Mucosa of descending colon (tissue), 3 donors: ENCODE results near the gene TECPR2. TPM values are rescaled to one million over a fixed set of nuclear protein-coding genes. Genes with fewer than 3 reads are reported as not detected.

ENCODE experiments used
- ATAC-seq: fragments of 200-7000 bp; cut with Tn5 transposase; one replicate; pipeline ENCODE4 v1.9.1; 2020; ENCODE audit warnings: mild to moderate bottlenecking, moderate library complexity
- DNase-seq, 3 donors: peaks; one replicate each; pipeline ENCODE4 v3.0.0-alpha.2; 2020
- H3K36me3 ChIP-seq: fragments of 200-600 bp; one replicate; pipeline ENCODE4 v1.8.0; 2021; ENCODE audit warnings: low read depth, mild to moderate bottlenecking
- H3K4me1 ChIP-seq: fragments of 200-600 bp; one replicate; pipeline ENCODE4 v1.8.0; 2021; ENCODE audit warnings: low read depth, mild to moderate bottlenecking
- H3K4me3 ChIP-seq: fragments of 200-600 bp; one replicate; pipeline ENCODE4 v1.8.0; 2021; ENCODE audit warnings: mild to moderate bottlenecking
- H3K9me3 ChIP-seq: fragments of 200-600 bp; one replicate; pipeline ENCODE4 v1.8.0; 2021; ENCODE audit warnings: mild to moderate bottlenecking
- CTCF ChIP-seq: fragments of 200-600 bp; IDR thresholded peaks from one replicate; pipeline ENCODE4 v1.8.0; 2022; ENCODE audit warnings: antibody characterized with exemption, mild to moderate bottlenecking
- intact Hi-C, 2 donors: fragments of 100-400 bp; cut with DNase I in 1 of 2; cut with micrococcal nuclease in 1 of 2; formaldehyde crosslinking; loops; one replicate each; pipeline versions ENCODE4 v1.11.0 to v1.11.1; 2022; cut with DNase I, micrococcal nuclease
- total RNA-seq, 3 donors: library from RNA; stranded (reverse); fragmentation: NEBNext Ultra II Directional in 2 of 3; extraction: Animal tissue kit (Norgen Biotek cat#: 25700) in 2 of 3; gene quantifications; one replicate each; pipeline versions ENCODE4 v1.2.1 to v1.2.4, GENCODE V29; 2021 to 2023
- donor health status: DM: no; HTN: no; CAD: no; lungs with moderate emphysema.
- donor health status: DM: no; HTN: no; CAD: no.
- donor health status: DM: no; HTN: yes; CAD: no.

Gene TECPR2
- total RNA-seq, 3 donors from 2014 or later, result 11.2 to 33.5 (median 21.2) TPM

GRCh38 chr14:102525219-102525928 lies 162.6 kb downstream of the TECPR2 start:
- ATAC-seq, result peak; percentile 35
- intact Hi-C loops, result no loop called here
- peak; percentile 57 to 65 (median 61) for DNase-seq
- no peak for TF ChIP-seq CTCF
- Histone ChIP-seq H3K4me1 (peaks cover 16% of the 10 kb centered on the region), H3K36me3 (no peaks in the 10 kb centered on the region), H3K4me3 (peak overlapping the region; percentile 7), H3K9me3 (no peaks in the 10 kb centered on the region)

- ATAC-seq (no peak), DNase-seq (no peak)
- peaks cover 21% of the 10 kb centered on the region for H3K4me1 ChIP-seq
- H3K36me3 ChIP-seq, result no peaks in the 10 kb centered on the region
- H3K4me3 ChIP-seq, result no peak overlapping the region
- intact Hi-C loops, result no loop called here
- H3K9me3 ChIP-seq, result no peaks in the 10 kb centered on the region
- no peak for TF ChIP-seq CTCF
Observed at GRCh38 chr14:102525929-102526497, 163.3 kb downstream of the TECPR2 start.

GRCh38 chr14:102528431-102529170 lies 165.9 kb downstream of the TECPR2 start:
- no peak for TF ChIP-seq CTCF
- DNase-seq (no peak), ATAC-seq (no peak)
- Histone ChIP-seq H3K4me1 (peaks cover 21% of the 10 kb centered on the region), H3K36me3 (no peaks in the 10 kb centered on the region), H3K9me3 (no peaks in the 10 kb centered on the region), H3K4me3 (no peak overlapping the region)
- intact Hi-C loops, result no loop called here

- intact Hi-C loops, result no loop called here
- DNase-seq, result peak in 1 of 3 donors; percentile 52
Observed at GRCh38 chr14:102530828-102531478, 168.2 kb downstream of the TECPR2 start.

More at GRCh38 chr14:102530828-102531478, 168.2 kb downstream of the TECPR2 start:
- no peaks in the 10 kb centered on the region for H3K9me3 ChIP-seq
- no peaks in the 10 kb centered on the region for H3K36me3 ChIP-seq
- H3K4me1 ChIP-seq, result peaks cover 10% of the 10 kb centered on the region
- TF ChIP-seq CTCF, result no peak
- no peak overlapping the region for H3K4me3 ChIP-seq
- peak; percentile 83 for ATAC-seq
